NCI-H1105 treated with DMSO at 0.1 percent for 48 hours (cell line): ENCODE data around the gene A4GNT.
"Not testable (repeated sequence)": the region's sequence is repeated elsewhere in the genome, so short reads cannot be mapped to it uniquely, and the experiment has no call there.

Experiments used
- DNase-seq: peaks from one replicate; lab custom pipeline; 2025; lab: John Stamatoyannopoulos, UW

The A4GNT gene

DNA sequence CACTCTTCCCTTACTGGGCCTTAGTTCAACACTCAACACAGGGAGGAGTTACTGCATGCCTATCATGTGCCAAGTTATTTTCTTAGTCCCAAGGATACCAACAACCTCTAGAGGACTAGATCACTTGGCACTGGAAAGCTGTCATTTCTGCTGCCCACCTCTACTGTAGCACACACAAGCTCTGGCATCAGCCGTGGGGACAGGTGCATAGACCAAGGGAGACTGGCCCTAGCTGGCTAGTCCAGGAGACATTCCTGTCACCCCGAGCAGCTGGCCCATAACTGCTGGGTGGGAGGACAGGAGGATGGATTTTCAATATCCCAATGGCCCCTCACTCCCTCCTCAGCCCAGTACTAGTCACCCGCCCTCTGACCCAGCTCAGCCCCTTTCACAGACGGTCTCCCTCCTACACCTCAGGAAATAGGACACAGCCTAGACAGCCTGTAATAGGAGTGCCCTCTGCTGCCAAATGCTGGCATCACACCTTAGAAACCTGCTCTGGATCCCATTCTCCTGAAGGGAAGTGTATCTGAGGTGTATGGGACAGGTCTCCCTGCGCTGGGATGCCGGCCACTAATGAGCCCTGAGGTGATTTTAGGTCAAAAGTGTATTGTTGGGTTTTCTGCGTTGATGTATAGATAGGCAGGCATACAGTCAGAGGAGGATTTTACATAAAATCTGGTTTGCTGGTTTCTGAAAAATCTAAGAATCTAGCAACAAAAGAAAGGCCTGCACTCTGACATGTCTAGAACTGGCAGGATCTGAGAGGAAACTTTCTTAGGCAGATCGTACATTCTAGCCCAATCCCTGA lies 13.4 kb downstream of the A4GNT start:
- peak; percentile 77 for DNase-seq

GRCh38 chr3:138114988-138115971 lies 16.9 kb downstream of the A4GNT start, which contains the start of gene DZIP1L:
Gene DZIP1L (minus strand): TSS chr3:138115608. CDS start chr3:138103971, 11,637 bp downstream.
- DNase-seq: peak; percentile 59

GRCh38 chr3:138114431-138114918 lies 17.7 kb downstream of the A4GNT start:
- DNase-seq: no peak

DNA sequence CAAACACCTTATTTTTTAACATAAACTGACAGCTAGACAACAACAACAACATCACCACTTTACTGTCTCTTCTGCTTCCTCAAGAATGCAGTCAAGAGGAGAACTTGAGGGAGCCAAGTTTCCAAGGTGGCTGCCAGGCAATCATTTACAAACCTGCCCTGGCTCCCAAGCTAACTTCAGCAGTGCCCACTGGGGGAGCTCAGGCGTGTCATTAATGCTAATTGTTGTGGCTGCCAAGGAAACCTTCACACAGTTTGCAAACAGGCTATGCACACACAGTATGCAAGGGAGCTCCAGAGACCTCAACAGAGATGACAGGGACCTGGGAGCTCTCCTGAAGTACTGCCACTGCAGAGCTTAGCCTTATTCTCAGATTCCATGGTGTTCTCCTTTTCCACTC lies 18.9 kb downstream of the A4GNT start:
- DNase-seq: peak; percentile 48

DNA sequence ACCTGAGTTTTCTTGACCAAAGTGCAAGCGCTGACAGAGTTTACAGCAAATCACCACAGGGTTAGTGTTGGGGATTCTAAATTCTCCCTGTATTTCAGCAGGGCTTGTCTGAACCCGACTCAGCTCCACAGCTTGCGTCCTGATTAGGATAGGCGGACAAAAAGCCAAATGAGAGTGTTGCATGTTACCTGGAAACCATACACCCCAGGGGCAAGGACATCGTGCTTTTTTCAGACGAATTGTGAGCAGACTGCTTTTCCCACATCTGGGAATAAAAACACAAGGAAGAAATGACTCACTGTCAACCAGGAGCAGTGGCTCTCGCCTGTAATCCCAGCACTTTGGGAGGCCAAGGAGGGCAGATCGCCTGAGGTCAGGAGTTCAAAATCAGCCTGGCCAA lies 19.8 kb downstream of the A4GNT start:
- no peak for DNase-seq

DNA sequence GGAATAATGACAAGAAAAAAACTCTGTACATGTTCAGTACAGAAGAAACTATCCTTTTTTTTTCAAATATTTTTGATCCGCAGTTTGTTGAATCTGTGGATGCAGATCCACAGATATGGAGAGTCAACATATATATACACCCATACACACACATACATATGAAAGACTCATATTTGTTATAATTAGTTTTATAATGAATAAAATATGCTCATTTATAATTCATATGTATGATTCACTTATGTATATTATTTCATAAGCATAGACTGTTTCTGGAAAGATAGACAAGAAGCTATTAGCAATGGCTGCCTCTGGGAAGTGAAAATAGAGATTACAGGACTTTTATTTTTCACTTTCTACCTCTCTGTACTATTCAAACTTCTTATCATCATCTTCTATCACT lies 26.6 kb downstream of the A4GNT start:
- no peak for DNase-seq

GRCh38 chr3:138103466-138103865 lies 28.7 kb downstream of the A4GNT start:
- DNase-seq: no peak

- DNase-seq: not testable (repeated sequence)
Measured at GRCh38 chr3:138101351-138101940, 30.7 kb downstream of the A4GNT start.

GRCh38 chr3:138099417-138099816 lies 32.8 kb downstream of the A4GNT start:
- DNase-seq: no peak

- DNase-seq: no peak
Measured at GRCh38 chr3:138097192-138098172, 34.7 kb downstream of the A4GNT start.

DNA sequence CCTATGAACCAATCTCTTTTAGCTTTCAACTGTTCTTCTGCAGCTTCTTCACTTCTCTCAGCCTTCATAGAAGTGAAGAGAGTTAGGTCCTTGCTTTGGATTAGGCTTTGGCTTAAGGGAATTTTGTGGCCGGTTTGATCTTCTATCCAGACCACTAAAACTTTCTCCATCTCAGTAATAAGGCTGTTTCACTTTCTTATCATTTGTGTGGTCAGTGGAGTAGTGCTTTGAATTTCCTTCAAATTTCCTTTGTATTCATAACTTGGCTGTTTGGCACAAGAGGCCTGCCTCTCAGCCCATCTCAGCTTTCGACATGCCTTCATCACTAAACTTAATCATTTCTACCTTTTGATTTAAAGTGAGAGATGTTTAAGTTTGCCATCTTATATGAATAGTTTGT lies 38.5 kb downstream of the A4GNT start:
- DNase-seq: no peak

- DNase-seq: no peak
Measured at GRCh38 chr3:138092023-138092422, 40.2 kb downstream of the A4GNT start.

GRCh38 chr3:138089091-138089490 lies 43.1 kb downstream of the A4GNT start:
- DNase-seq: no peak

DNA sequence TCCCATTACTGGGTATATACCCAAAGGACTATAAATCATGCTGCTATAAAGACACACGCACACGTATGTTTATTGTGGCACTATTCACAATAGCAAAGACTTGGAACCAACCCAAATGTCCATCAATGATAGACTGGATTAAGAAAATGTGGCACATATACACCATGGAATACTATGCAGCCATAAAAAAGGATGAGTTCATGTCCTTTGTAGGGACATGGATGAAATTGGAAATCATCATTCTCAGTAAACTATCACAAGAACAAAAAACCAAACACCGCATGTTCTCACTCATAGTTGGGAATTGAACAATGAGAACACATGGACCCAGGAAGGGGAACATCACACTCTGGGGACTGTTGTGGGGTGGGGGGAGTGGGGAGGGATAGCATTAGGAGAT lies 46.4 kb downstream of the A4GNT start:
- DNase-seq: not testable (repeated sequence)

DNA sequence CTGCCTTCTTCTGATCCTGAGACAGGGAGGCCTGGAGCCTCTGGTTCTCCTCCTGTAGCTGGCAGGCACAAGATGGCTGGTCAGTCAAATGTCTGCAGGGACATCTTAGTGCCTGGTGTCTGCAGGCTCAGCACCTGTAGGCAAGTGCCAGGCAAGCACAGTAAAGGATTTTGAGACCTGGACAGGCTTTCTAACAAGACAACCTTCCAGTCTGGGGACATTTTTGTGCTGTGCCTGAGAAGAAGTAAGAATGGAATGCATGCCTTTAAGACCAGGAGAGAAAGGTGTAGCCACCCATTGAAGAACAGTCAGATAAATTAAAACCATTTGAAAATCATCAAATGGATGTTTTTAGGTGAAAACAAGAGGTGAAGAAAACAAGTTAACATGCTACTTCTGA lies 48.0 kb downstream of the A4GNT start:
- no peak for DNase-seq

- DNase-seq: no peak
Measured at GRCh38 chr3:138082992-138083386, 49.2 kb downstream of the A4GNT start.

- DNase-seq: no peak
Measured at GRCh38 chr3:138082085-138082991, 49.9 kb downstream of the A4GNT start.

GRCh38 chr3:138081371-138082084 lies 50.7 kb downstream of the A4GNT start:
- DNase-seq: no peak

GRCh38 chr3:138079901-138080300 lies 52.3 kb downstream of the A4GNT start:
- no peak for DNase-seq
